ENCODE data around the gene ISM1.

Gene ISM1

DNA sequence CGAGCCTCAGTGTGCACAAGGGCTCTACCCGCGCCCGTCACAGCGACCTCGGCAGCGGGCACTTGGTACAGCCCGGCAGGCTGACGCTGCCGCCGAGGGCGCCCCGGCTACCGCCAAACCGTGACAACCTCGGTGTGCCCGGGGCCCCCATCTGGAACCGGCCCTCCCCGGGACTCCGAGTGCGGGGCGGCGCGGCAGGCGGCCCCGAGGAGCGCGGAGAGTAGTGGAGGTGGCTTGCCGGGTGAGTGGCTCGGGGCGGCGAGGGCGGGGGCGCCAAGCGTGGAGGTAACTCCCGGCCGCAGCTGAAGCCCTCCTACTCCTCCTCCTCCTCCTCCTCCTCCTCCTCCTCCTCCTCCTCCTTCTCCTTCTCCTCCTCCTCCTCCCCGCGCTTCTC lies at the start of gene ISM1:
Gene ISM1, plus strand, starts transcription at position 371 of the 394 bp plus-strand sequence. CDS start 503 bp downstream, outside the sequence.
- peak; percentile 54 for DNase-seq

DNA sequence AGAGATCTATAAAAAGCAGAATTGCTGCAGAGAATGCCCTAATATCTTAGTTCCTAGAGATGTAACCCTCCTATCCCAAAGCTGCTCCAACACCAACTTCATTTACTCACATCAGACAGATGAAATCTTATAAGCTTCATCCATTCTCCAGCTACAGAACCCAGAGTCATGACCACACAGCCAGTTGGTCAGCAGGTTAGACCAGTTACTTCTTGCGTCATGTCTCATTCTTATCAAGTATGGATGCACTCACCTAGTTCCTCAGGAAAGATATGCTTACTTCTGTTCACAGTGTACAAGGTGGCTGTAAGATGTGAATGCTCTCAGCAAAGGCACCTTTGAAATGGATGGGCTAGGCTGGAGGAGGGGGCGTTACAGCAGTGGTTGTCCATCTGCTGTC lies 47.9 kb upstream of the ISM1 start:
- DNase-seq, result no peak

DNA sequence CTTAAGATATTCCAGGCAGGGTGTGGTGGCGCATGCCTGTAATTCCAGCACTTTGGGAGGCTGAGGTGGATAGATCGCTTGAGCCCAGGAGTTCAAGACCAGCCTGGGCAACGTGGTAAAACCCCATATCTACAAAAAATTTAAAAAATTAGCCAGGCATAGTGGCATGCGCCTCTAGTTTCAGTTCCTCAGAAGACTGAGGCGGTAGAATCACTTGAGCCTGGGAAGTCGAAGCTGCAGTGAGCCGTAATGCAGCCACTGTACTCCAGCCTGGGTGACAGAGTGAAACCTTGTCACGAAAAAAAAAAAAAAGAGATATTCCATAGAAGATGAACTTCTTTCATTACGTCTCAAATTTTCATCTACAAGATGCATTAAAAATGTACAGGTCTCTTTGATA lies 46.7 kb upstream of the ISM1 start:
- DNase-seq, result no peak

- DNase-seq, result no peak
These were observed 39.8 kb upstream of the ISM1 start for GRCh38 chr20:13180986-13181889.

- DNase-seq, result peak; percentile 11
These were observed 38.1 kb upstream of the ISM1 start for GRCh38 chr20:13183005-13183404.

DNA sequence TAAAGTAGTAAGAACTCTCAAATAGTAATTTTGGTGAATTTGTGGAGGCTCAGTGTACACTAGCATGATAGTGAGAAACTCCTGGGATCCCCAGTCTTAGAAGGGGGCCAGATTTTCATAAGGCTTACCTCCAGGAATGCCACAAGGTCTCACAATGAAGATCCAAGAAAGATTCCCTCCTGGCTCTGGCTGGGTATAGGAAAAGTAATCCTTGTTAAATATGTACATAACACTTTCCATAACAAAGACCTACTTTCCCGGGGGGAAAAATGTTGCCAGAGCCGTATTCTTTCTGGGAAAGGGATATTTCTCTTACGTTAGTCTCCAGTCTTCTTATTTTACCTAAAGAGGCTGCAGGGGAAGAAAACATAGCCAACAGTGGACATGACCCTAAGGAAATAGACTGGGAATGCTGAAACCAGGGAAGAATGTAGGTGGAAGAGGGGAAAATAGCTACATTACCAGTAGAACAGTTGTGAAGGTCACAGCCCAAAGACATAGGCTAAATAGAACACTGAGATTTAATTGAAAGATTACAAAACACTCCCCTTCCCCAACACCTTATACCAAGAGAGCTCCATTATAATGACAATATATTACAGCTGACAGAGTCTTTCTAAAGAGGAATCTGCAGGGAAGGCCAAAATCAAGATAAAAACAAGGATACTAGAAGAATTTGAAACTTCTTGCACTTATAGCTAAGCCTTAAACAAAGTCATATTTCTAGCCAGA lies 34.9 kb upstream of the ISM1 start:
- no peak for DNase-seq

GRCh38 chr20:13187899-13188298 lies 33.2 kb upstream of the ISM1 start:
- DNase-seq, result no peak

GRCh38 chr20:13199279-13199678 lies 21.8 kb upstream of the ISM1 start:
- DNase-seq, result no peak

DNA sequence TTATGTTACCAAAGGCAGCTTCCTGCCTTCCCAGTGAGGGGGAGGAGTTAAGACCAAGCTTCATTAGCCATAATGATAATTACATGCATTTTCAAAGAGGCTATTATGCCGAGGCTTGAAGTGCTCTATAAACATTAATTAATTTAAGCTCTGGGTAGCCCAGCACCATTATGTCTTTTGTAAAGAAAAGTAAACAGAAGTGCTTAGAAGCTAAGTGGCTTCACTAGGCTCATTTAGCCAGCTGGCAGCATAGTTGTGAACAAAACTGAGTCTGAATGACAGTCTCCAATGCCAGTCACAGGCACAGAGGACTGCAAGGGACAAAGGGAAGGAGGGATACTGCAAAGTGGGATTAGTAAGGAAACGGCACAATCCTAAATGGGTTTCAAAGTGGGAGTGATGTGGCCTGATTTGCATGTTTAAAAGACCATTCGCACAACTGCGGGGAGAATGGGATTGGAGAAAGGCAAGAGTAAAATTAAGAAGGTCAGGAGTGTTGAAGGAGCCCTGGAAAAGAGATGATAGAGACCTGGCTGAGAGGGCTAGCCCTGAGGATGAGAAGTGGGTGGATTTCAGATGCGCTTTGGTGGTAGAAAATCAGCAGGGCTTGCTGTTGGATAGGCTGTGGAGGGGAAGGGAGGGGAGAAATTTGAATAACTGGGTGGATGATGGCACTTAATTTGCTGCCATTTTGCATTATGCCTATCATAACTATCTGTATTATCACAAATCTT lies 20.1 kb upstream of the ISM1 start:
- DNase-seq, result no peak

DNA sequence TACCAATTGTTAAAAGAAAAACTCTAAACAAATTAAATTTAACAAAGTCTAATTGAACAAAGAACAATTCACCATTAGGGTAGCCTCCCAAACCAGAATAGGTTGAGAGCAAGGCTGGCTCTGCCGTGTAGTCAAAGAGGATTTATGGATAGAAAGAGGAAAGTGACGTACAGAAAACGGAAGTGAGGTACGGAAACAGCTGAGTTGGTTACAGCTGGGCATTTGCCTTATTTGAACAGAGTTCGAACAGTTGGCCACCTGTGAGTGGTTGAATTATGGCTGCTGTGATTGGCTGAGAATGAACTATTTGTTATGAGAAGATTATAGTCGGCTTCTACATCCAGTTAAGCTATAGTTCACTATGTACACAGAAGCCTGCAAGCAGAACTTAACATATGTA lies 18.5 kb upstream of the ISM1 start:
- no peak for DNase-seq

DNA sequence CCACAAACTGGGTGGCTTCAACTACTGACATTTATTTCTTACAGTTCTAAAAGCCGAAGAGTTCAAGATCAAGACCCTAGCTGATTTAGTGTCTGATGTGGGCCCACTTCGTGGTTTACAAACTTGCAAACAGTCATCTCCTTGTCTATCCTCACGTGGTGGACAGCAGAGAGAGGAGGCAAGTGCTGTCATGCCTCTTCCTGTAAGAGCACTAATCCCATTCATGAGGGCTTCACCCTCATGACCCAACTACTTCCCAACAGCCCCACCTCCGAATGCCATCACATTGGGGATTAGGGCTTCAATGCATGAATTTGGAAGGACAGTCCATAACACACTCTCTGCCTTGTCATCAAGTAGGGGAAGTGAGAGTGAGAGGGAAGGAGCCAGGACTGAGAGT lies 15.6 kb upstream of the ISM1 start:
- no peak for DNase-seq

- DNase-seq, result no peak
These were observed 15.1 kb upstream of the ISM1 start for GRCh38 chr20:13205848-13206434.

GRCh38 chr20:13207016-13207415 lies 14.1 kb upstream of the ISM1 start:
- no peak for DNase-seq

GRCh38 chr20:13211956-13212618 lies 9.0 kb upstream of the ISM1 start:
- no peak for DNase-seq

GRCh38 chr20:13212750-13213149 lies 8.3 kb upstream of the ISM1 start:
- DNase-seq, result no peak

DNA sequence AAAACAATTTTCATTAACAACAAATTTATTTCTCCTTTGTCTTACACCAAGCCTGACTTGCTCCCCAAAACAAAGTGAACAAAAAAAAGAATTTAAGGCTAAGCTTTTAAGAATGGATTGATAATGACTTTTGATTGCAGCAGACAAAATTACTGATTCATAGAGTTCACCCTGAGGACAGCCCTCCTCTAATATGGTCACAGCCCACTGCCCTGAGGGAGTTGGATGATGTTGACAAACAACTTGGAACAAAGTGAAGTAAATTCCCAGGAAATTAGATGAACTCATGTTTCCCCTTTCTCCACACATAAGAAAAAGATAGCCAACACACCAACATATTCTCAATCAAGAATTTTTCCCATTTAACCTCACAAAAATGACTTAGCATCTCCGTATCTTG lies 7.7 kb upstream of the ISM1 start:
- DNase-seq, result no peak

- DNase-seq, result no peak
These were observed 4.5 kb upstream of the ISM1 start for GRCh38 chr20:13216533-13216932.

DNA sequence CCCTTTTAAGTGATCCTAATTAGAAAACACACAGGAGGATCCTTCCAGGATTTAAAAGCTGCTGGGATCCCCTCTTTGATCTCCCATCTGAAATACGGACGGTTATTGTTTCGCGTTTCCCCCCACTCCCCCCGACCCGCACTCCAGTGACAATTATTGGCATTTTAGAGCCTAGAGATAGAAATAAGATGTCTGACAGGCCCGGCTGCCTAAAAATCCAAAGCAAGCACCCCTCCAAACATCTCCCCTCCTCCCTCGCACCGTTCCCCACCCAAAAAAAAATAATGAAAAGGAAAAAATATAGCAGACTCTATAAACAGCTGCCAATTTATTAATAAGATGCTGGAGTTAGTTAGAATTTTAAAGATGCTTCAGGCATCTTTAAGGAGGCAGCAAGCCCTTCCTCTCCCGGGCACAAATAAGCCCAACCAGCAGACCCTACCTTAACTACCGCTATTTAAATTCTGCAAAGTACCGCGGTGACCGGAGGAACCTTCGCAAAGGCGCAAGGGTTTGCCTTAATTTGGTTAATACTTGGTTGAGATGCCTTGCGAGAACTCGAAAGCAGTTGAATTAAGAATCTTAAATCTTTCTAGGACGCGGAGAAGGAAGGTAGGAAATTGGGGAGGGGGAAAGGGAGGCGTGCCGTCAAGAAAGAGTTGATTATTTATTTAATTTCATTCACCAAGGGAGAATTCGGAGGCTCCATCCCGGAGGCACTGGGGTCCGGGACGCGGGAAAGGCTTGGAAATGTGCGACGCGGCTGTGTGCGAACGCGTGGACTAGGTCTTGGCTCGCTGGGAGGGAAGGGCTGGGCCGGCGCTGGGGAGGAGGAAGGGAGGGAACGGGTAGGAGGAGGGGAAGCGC lies 1.5 kb upstream of the ISM1 start:
- no peak for DNase-seq

GRCh38 chr20:13220194-13220903 lies 725 bp upstream of the ISM1 start:
- DNase-seq, result peak; percentile 57

DNA sequence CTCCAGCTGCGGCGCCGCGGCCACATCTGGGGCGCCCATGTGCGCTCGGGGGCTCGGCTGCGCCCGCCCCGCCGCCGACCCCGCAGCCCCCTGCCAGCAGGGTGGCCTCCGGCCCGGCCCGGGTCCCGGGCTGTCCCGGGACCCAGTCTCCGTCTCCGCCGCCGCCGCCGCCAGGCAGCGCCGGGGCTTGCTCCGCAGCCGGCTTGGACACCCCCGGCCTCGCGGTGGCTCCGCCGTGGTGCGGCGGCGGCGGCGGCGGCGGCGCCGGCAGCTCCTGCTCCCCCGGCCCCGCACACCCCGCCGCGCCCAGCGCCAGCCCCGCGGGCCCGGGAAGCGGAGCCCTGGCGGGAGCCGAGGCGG lies 219 bp downstream of the ISM1 start:
- no peak for DNase-seq

All from stimulated activated CD4-positive, alpha-beta T cell treated with anti-CD3 and anti-CD28 coated beads, Interleukin-15, amount 100 ng/mL, for 24 hours (primary cell).